ENCODE data around the gene DNAH1.

The DNAH1 gene

GRCh38 chr3:52291508-52292181 is 24.5 kb upstream of the DNAH1 start:
- TF ChIP-seq, protein P1, sequence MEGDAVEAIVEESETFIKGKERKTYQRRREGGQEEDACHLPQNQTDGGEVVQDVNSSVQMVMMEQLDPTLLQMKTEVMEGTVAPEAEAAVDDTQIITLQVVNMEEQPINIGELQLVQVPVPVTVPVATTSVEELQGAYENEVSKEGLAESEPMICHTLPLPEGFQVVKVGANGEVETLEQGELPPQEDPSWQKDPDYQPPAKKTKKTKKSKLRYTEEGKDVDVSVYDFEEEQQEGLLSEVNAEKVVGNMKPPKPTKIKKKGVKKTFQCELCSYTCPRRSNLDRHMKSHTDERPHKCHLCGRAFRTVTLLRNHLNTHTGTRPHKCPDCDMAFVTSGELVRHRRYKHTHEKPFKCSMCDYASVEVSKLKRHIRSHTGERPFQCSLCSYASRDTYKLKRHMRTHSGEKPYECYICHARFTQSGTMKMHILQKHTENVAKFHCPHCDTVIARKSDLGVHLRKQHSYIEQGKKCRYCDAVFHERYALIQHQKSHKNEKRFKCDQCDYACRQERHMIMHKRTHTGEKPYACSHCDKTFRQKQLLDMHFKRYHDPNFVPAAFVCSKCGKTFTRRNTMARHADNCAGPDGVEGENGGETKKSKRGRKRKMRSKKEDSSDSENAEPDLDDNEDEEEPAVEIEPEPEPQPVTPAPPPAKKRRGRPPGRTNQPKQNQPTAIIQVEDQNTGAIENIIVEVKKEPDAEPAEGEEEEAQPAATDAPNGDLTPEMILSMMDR (IDR thresholded peaks at IDR 0.05; ENCODE audit: low read depth, low read length, missing control alignments) = peak; percentile 47
- in situ Hi-C loops (cut with HindIII; ENCODE audit: low sequenced_read_pairs) = no loop called here
- DNase-seq (ENCODE audit: low read depth) = no peak
- no peak overlapping the region for H3K4me3 ChIP-seq (ENCODE audit: low read depth, low read length)

GRCh38 chr3:52292247-52293065 is 23.7 kb upstream of the DNAH1 start:
- DNase-seq (ENCODE audit: low read depth) = no peak
- H3K4me3 ChIP-seq (ENCODE audit: low read depth, low read length) = no peak overlapping the region
- TF ChIP-seq, protein P1 (IDR thresholded peaks at IDR 0.05; ENCODE audit: low read depth, low read length, missing control alignments) = no peak
- in situ Hi-C loops (cut with HindIII; ENCODE audit: low sequenced_read_pairs) = no loop called here

DNA sequence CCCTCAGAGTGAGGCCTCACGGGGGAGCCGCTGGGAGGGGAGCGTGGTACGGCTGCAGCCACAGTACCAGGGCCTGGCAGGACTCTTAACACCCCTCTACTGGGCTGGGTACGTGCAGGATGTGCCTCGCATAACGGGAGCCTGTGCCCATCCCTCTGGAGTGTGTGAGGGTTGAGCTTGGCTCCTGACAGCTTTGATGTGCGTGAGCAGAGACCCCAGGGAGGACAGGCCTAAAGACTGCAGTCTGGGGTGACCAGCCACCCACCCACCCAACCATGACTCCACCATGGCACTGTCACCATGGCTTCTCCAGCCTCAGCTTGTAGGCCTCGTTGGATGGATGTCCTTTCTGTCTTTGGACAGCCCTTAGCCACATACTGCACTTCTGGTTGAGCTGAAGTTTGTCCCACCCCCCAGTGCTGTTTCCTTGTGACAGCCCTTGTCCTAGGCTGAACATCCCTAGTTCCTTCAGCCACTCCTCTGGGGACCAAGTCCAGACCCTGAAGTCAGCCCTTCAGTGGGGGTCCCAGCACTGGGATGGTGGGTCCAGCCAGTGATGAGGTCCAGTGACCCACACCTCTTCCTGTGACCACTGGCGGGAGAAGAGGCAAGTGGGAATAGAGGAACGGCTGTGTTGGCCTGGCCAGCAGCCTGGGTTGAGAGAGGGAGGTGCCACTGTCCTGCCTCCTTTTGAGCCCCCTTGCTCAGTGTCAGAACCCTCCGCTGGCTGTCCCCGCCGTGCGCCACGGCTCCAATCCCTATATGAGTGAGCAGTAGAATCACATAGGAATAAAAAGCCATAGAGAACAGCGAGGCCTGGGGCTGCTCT is 22.4 kb upstream of the DNAH1 start:
- no peak overlapping the region for H3K4me3 ChIP-seq (ENCODE audit: low read depth, low read length)
- TF ChIP-seq, protein P1 (IDR thresholded peaks at IDR 0.05; ENCODE audit: low read depth, low read length, missing control alignments) = no peak
- DNase-seq (ENCODE audit: low read depth) = no peak
- in situ Hi-C loops (cut with HindIII; ENCODE audit: low sequenced_read_pairs) = no loop called here

DNA sequence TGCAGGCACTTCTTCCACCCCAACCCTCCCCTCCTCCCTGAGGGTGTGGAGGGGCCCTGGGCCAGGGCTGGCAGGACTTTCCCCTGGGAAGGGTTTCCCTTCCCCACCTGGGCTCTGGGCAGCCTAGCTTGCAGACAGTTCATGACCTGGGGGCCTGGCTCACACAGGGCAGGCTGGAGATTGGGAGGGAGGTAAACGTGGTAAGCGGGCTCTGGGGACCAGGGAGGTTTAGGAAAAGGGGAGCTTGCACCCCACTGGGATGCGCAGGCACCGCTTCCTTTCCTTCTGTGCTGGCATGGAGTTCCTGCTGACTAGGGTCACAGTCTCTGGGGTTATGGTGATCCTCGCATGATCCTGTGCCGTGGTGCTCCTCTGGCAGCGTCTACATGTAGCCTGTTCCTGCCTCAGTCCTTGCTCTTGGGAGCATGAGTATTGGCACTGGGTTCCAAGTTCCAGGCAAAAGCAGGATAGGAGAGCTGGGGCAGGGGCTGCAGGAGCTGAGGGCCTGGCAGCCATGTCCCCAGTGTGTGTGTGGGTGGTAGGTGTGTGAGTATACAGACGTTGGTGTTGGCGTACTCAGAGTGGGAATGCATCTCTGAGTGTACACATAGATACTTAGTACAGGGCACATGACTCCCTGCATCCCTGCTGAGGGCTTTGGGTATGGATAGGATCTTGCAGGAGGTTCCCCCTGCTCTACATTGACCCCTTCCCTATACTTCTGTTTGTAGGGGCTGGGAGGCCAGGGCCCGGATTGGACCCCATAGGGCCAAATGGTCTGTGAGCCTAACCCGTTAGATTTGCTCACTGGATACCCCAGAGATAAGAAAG is 21.6 kb upstream of the DNAH1 start:
- in situ Hi-C loops (cut with HindIII; ENCODE audit: low sequenced_read_pairs) = no loop called here
- DNase-seq (ENCODE audit: low read depth) = no peak

GRCh38 chr3:52295671-52296208 is 20.4 kb upstream of the DNAH1 start:
- TF ChIP-seq, protein P1 (IDR thresholded peaks at IDR 0.05; ENCODE audit: low read depth, low read length, missing control alignments) = no peak
- no peak for DNase-seq (ENCODE audit: low read depth)
- no peak overlapping the region for H3K4me3 ChIP-seq (ENCODE audit: low read depth, low read length)
- in situ Hi-C loops (cut with HindIII; ENCODE audit: low sequenced_read_pairs) = no loop called here

More for the DNA sequence above, 21.6 kb upstream of the DNAH1 start:
- no peak overlapping the region for H3K4me3 ChIP-seq (ENCODE audit: low read depth, low read length)
- TF ChIP-seq, protein P1 (IDR thresholded peaks at IDR 0.05; ENCODE audit: low read depth, low read length, missing control alignments) = no peak

All from astrocyte of the cerebellum (primary cell).